Stimulated activated CD4-positive, alpha-beta T cell treated with anti-CD3 and anti-CD28 coated beads, Interleukin-2, amount 100 ng/mL, for 4 hours (primary cell): ENCODE results near the gene HK2.

ENCODE experiments used
- DNase-seq: peaks from one replicate; pipeline ENCODE4 v3.0.0-alpha.2; 2020; ENCODE audit warnings: low read depth

The HK2 gene

GRCh38 chr2:74937221-74937880, 103.4 kb downstream of the HK2 start:
- no peak for DNase-seq

- no peak for DNase-seq
Measured at GRCh38 chr2:74938264-74938663, 104.3 kb downstream of the HK2 start.

- DNase-seq = no peak
Measured at GRCh38 chr2:74939919-74940812, 106.2 kb downstream of the HK2 start.

- no peak for DNase-seq
Measured at GRCh38 chr2:74941284-74941683, 107.4 kb downstream of the HK2 start.

GRCh38 chr2:74942263-74942662, 108.3 kb downstream of the HK2 start:
- DNase-seq = no peak
